DOHH2 (cell line): ENCODE measurements around the gene CMTM4.

Experiments used
- H3F3A ChIP-seq: fragments of 200-600 bp; sonication (generic), shearing (Covaris generic); 2 replicates; pipeline ENCODE4 v1.6.0; 2016; ENCODE audit warnings: antibody characterized with exemption, mild to moderate bottlenecking; ENCODE audit not compliant: control insufficient read depth, insufficient read depth
- H3K27ac ChIP-seq: fragments of 200-600 bp; sonication (generic); 2 replicates; pipeline ENCODE4 v1.5.1; 2014; ENCODE audit warnings: low read depth, mild to moderate bottlenecking, low read length, moderate library complexity
- H3K27me3 ChIP-seq: fragments of 200-600 bp; sonication (generic); 2 replicates; pipeline ENCODE4 v1.6.1; 2014; ENCODE audit warnings: mild to moderate bottlenecking, low read length, mixed read lengths; ENCODE audit not compliant: control insufficient read depth
- H3K36me3 ChIP-seq: fragments of 200-600 bp; sonication (generic); 2 replicates; pipeline ENCODE4 v1.6.1; 2014; ENCODE audit warnings: mild to moderate bottlenecking, low read length, moderate library complexity, mixed read lengths; ENCODE audit not compliant: control insufficient read depth
- H3K4me1 ChIP-seq: fragments of 200-600 bp; sonication (generic); 2 replicates; pipeline ENCODE4 v1.6.1; 2014; ENCODE audit warnings: mild to moderate bottlenecking, low read length, mixed read lengths; ENCODE audit not compliant: control insufficient read depth
- H3K4me2 ChIP-seq: fragments of 200-600 bp; sonication (generic); 2 replicates; pipeline ENCODE4 v1.6.0; 2014; ENCODE audit warnings: mild to moderate bottlenecking, low read length, moderate library complexity
- H3K4me3 ChIP-seq: fragments of 200-600 bp; sonication (generic); 2 replicates; pipeline ENCODE4 v1.5.1; 2014; ENCODE audit warnings: mild to moderate bottlenecking, low read length, mixed read lengths
- H3K79me2 ChIP-seq: fragments of 200-600 bp; sonication (generic); 2 replicates; pipeline ENCODE4 v1.6.1; 2014; ENCODE audit warnings: mild to moderate bottlenecking, low read length, mixed read lengths; ENCODE audit not compliant: control insufficient read depth
- H3K9me2 ChIP-seq: fragments of 200-600 bp; sonication (generic); replicated peaks from 2 replicates; pipeline ENCODE4 v1.6.1; 2014; ENCODE audit warnings: mild to moderate bottlenecking, low read length, mixed read lengths; ENCODE audit not compliant: control insufficient read depth
- H3K9me3 ChIP-seq: fragments of 200-600 bp; sonication (generic); 2 replicates; pipeline ENCODE4 v1.6.1; 2014; ENCODE audit warnings: antibody characterized with exemption, low read length, mixed read lengths; ENCODE audit not compliant: control insufficient read depth, insufficient read depth
- H4K20me1 ChIP-seq: fragments of 200-600 bp; sonication (generic); 2 replicates; pipeline ENCODE4 v1.6.0; 2014; ENCODE audit warnings: low read depth, mild to moderate bottlenecking, antibody characterized with exemption, low read length, moderate library complexity; ENCODE audit not compliant: control insufficient read depth, insufficient read depth
- EZH2phosphoT487 ChIP-seq: fragments of 200-600 bp; sonication (generic); IDR thresholded peaks from 2 replicates; pipeline ENCODE4 v1.6.1; 2017; ENCODE audit warnings: borderline replicate concordance, mild to moderate bottlenecking, antibody characterized with exemption, low read length, moderate library complexity, mixed read lengths
- TF ChIP-seq, protein P1 (sequence below): fragments of 200-600 bp; sonication (generic); IDR thresholded peaks from one replicate; pipeline ENCODE4 v1.5.1; 2014; ENCODE audit warnings: antibody characterized with exemption, mild to moderate bottlenecking, low read depth, low read length; ENCODE audit not compliant: poor library complexity, severe bottlenecking

CMTM4 gene

DNA sequence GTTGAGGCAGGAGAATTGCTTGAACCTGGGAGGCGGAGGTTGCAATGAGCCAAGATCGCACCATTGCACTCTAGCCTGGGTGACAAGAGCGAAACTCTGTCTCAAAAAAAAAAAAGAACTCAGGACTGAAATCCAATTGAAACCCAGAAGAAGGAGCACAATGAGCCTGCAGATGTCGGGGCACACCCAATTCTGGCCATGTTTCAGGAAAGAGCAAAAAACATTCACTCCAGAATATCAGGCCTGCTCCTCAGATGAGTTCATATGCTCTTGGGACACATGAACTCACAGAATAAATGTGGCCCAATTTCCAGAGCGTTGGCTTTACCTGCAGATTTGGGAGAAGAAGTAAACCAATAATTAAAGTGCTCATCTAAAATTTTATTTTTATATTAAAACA, 120.2 kb downstream of the CMTM4 start:
- TF ChIP-seq, protein P1, sequence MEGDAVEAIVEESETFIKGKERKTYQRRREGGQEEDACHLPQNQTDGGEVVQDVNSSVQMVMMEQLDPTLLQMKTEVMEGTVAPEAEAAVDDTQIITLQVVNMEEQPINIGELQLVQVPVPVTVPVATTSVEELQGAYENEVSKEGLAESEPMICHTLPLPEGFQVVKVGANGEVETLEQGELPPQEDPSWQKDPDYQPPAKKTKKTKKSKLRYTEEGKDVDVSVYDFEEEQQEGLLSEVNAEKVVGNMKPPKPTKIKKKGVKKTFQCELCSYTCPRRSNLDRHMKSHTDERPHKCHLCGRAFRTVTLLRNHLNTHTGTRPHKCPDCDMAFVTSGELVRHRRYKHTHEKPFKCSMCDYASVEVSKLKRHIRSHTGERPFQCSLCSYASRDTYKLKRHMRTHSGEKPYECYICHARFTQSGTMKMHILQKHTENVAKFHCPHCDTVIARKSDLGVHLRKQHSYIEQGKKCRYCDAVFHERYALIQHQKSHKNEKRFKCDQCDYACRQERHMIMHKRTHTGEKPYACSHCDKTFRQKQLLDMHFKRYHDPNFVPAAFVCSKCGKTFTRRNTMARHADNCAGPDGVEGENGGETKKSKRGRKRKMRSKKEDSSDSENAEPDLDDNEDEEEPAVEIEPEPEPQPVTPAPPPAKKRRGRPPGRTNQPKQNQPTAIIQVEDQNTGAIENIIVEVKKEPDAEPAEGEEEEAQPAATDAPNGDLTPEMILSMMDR, result no peak
- no peak for TF ChIP-seq EZH2phosphoT487
- Histone ChIP-seq H3K27me3 (no peaks in the 10 kb centered on the region), H3K4me1 (no peaks in the 10 kb centered on the region)

DNA sequence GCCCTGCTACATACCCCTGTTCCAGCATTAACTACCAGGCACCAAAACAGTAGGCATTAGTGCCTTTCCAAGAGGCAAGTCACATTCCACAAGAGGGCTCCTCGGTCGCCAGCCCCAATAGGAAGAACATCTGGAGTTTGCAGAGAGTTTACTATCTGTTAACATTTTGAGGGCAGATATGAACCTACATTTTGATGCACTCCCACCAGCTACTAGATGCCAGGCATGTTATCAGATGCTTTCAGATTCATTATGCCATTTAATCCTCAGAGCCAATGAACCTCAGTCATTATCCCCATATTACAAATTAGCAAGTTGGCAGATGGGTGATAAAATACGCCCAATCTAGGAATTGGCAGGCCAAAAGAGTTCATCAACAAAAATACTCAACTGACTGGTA, 121.5 kb downstream of the CMTM4 start:
- H3K4me2 ChIP-seq, result no peak overlapping the region
- H3K9me3 ChIP-seq, result no peaks in the 10 kb centered on the region
- H3K79me2 ChIP-seq, result no peaks in the 10 kb centered on the region
- no peaks in the 10 kb centered on the region for H3K4me1 ChIP-seq
- no peaks in the 10 kb centered on the region for H3F3A ChIP-seq
- H4K20me1 ChIP-seq, result no peaks in the 10 kb centered on the region
- H3K27ac ChIP-seq, result no peak overlapping the region
- TF ChIP-seq EZH2phosphoT487, result no peak
- TF ChIP-seq, protein P1, result no peak
- H3K9me2 ChIP-seq, result no peaks in the 10 kb centered on the region
- no peaks in the 10 kb centered on the region for H3K36me3 ChIP-seq
- no peaks in the 10 kb centered on the region for H3K27me3 ChIP-seq
- no peak overlapping the region for H3K4me3 ChIP-seq

More for the DNA sequence above, 120.2 kb downstream of the CMTM4 start:
- no peaks in the 10 kb centered on the region for H3K36me3 ChIP-seq
- H3K9me3 ChIP-seq, result no peaks in the 10 kb centered on the region
- no peak overlapping the region for H3K27ac ChIP-seq
- H3K79me2 ChIP-seq, result no peaks in the 10 kb centered on the region
- no peaks in the 10 kb centered on the region for H3F3A ChIP-seq
- H4K20me1 ChIP-seq, result no peaks in the 10 kb centered on the region
- no peak overlapping the region for H3K4me3 ChIP-seq
- H3K4me2 ChIP-seq, result no peak overlapping the region
- no peaks in the 10 kb centered on the region for H3K9me2 ChIP-seq

DNA sequence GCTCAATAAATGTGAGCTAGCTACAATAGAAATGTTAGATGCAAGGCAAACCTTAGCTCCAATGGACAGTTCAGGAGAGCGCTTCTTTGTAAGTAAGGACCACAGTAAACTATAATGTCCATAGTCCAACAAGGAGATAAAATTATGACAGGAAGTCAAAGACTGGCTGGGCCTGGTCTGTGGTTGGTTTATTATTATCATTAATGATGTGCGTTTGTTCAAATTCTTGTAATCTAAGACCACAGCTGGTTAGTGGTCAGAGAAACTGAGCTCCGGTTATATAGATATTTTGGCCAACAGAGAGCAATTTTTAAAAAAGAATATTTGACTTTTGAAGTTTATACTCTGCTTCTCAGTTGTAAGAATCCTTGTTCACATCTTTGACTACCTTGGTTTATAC, 122.0 kb downstream of the CMTM4 start:
- no peak overlapping the region for H3K4me3 ChIP-seq
- TF ChIP-seq EZH2phosphoT487, result no peak
- TF ChIP-seq, protein P1, result no peak
- no peak overlapping the region for H3K27ac ChIP-seq
- H4K20me1 ChIP-seq, result no peaks in the 10 kb centered on the region
- H3K4me1 ChIP-seq, result no peaks in the 10 kb centered on the region
- H3K36me3 ChIP-seq, result no peaks in the 10 kb centered on the region
- H3F3A ChIP-seq, result no peaks in the 10 kb centered on the region
- H3K79me2 ChIP-seq, result no peaks in the 10 kb centered on the region
- H3K27me3 ChIP-seq, result no peaks in the 10 kb centered on the region
- no peaks in the 10 kb centered on the region for H3K9me2 ChIP-seq
- H3K4me2 ChIP-seq, result no peak overlapping the region
- no peaks in the 10 kb centered on the region for H3K9me3 ChIP-seq

DNA sequence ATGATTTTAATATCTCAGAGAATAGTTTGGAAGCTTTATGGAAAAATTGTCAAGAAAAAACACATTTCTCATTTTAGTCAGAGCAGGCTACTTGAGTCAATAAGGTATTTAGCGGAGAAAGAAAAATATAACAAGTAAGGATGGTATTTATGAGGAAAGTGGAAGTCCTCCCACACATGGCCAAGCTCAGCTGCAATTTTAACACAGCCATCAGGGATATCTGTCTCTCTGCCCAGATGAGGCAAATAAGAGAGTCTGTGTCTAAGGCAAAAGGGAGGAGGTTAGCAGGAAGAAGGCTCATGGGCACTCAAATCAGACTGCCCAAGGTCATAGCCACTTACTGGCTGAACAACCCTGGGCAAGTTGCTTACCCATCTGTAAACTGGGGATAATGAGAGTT, 122.5 kb downstream of the CMTM4 start:
- Histone ChIP-seq H3K27me3 (no peaks in the 10 kb centered on the region), H3K9me3 (no peaks in the 10 kb centered on the region), H3K9me2 (no peaks in the 10 kb centered on the region), H3K79me2 (no peaks in the 10 kb centered on the region), H3K4me1 (no peaks in the 10 kb centered on the region), H3K27ac (no peak overlapping the region), H3K4me3 (no peak overlapping the region), H4K20me1 (no peaks in the 10 kb centered on the region), H3K36me3 (no peaks in the 10 kb centered on the region), H3K4me2 (no peak overlapping the region), H3F3A (0 out of 2 replicates have a peak, but pooled peaks cover 2% of the 10 kb centered on the region)
- TF ChIP-seq, protein P1, result no peak
- TF ChIP-seq EZH2phosphoT487, result no peak
